HEK293 (cell line): Measurements from ENCODE around the gene RHOB.

Experiments used
- GFI1B ChIP-seq: fragments of 450-650 bp; formaldehyde crosslinking; IDR thresholded peaks from 2 replicates; pipeline ENCODE4 v1.5.1; 2016; ENCODE audit warnings: missing biosample characterization, missing genetic modification characterization
- GLIS1 ChIP-seq: fragments of 450-650 bp; formaldehyde crosslinking; IDR thresholded peaks from 2 replicates; pipeline ENCODE4 v1.5.1; 2016; ENCODE audit warnings: missing biosample characterization, missing genetic modification characterization
- GLIS2 ChIP-seq: fragments of 450-650 bp; formaldehyde crosslinking; IDR thresholded peaks from 2 replicates; pipeline ENCODE4 v1.5.1; 2016; ENCODE audit warnings: missing biosample characterization, missing genetic modification characterization
- HOXC10 ChIP-seq: sonication (generic); formaldehyde crosslinking; IDR thresholded peaks from 2 replicates; pipeline ENCODE4 v1.8.1; 2023; ENCODE audit warnings: mild to moderate bottlenecking, missing genetic modification reagents
- KLF1 ChIP-seq: fragments of 450-650 bp; formaldehyde crosslinking; IDR thresholded peaks from 2 replicates; pipeline ENCODE4 v1.5.1; 2016; ENCODE audit warnings: missing biosample characterization, missing genetic modification characterization
- KLF8 ChIP-seq: fragments of 450-650 bp; formaldehyde crosslinking; IDR thresholded peaks from 2 replicates; pipeline ENCODE4 v1.5.1; 2016; ENCODE audit warnings: missing biosample characterization, missing genetic modification characterization
- PRDM1 ChIP-seq: fragments of 450-650 bp; formaldehyde crosslinking; IDR thresholded peaks from 2 replicates; pipeline ENCODE4; 2016; ENCODE audit warnings: missing biosample characterization, missing genetic modification characterization
- ZBTB17 ChIP-seq: fragments of 450-650 bp; formaldehyde crosslinking; IDR thresholded peaks from 2 replicates; pipeline ENCODE4 v1.5.1; 2016; ENCODE audit warnings: missing biosample characterization, missing genetic modification characterization
- ZNF23 ChIP-seq: fragments of 450-650 bp; formaldehyde crosslinking; IDR thresholded peaks from 2 replicates; pipeline ENCODE4 v1.5.1; 2016; ENCODE audit warnings: missing biosample characterization, missing genetic modification characterization, borderline replicate concordance
- ZNF292 ChIP-seq: fragments of 450-650 bp; formaldehyde crosslinking; IDR thresholded peaks from 2 replicates; pipeline ENCODE4 v1.5.1; 2016; ENCODE audit warnings: low read depth, missing biosample characterization, missing genetic modification characterization, borderline replicate concordance
- ZNF501 ChIP-seq: fragments of 450-650 bp; formaldehyde crosslinking; IDR thresholded peaks from 2 replicates; pipeline ENCODE4 v1.5.1; 2016; ENCODE audit warnings: missing biosample characterization, missing genetic modification characterization
- ZNF510 ChIP-seq: fragments of 450-650 bp; formaldehyde crosslinking; IDR thresholded peaks from 2 replicates; pipeline ENCODE4 v1.5.1; 2018; ENCODE audit warnings: mild to moderate bottlenecking, missing genetic modification characterization, missing biosample characterization; ENCODE audit not compliant: insufficient replicate concordance
- ZNF521 ChIP-seq: fragments of 450-650 bp; formaldehyde crosslinking; IDR thresholded peaks from 2 replicates; pipeline ENCODE4 v1.5.1; 2017; ENCODE audit warnings: missing biosample characterization, mild to moderate bottlenecking, missing genetic modification characterization
- ZNF600 ChIP-seq: fragments of 450-650 bp; formaldehyde crosslinking; IDR thresholded peaks from 2 replicates; pipeline ENCODE4 v1.5.1; 2016; ENCODE audit warnings: missing biosample characterization, missing genetic modification characterization
- ZNF654 ChIP-seq: fragments of 450-650 bp; formaldehyde crosslinking; IDR thresholded peaks from 2 replicates; pipeline ENCODE4 v1.5.1; 2016; ENCODE audit warnings: low read depth, missing biosample characterization, missing genetic modification characterization
- ZNF76 ChIP-seq: fragments of 450-650 bp; formaldehyde crosslinking; IDR thresholded peaks from 2 replicates; pipeline ENCODE4; 2016; ENCODE audit warnings: low read depth, missing biosample characterization, missing genetic modification characterization, borderline replicate concordance
- ZNF785 ChIP-seq: fragments of 450-650 bp; formaldehyde crosslinking; IDR thresholded peaks from 2 replicates; pipeline ENCODE4 v1.5.1; 2016; ENCODE audit warnings: missing biosample characterization, missing genetic modification characterization
- ZNF843 ChIP-seq: fragments of 450-650 bp; formaldehyde crosslinking; IDR thresholded peaks from 2 replicates; pipeline ENCODE4 v1.5.1; 2016; ENCODE audit warnings: missing biosample characterization, missing genetic modification characterization
- TF ChIP-seq, protein P1 (sequence below): fragments of 450-650 bp; formaldehyde crosslinking; IDR thresholded peaks from 2 replicates; pipeline ENCODE4 v1.5.1; 2016; ENCODE audit warnings: missing biosample characterization, missing genetic modification characterization
- TF ChIP-seq, protein P2 (sequence below): fragments of 450-650 bp; formaldehyde crosslinking; IDR thresholded peaks from 2 replicates; pipeline ENCODE4 v1.5.1; 2016; ENCODE audit warnings: missing biosample characterization, missing genetic modification characterization
- TF ChIP-seq, protein P3 (sequence below): fragments of 450-650 bp; formaldehyde crosslinking; IDR thresholded peaks from 2 replicates; pipeline ENCODE4 v1.5.1; 2016; ENCODE audit warnings: missing biosample characterization, missing genetic modification characterization
- TF ChIP-seq, protein P4 (sequence below): fragments of 450-650 bp; formaldehyde crosslinking; IDR thresholded peaks from 2 replicates; pipeline ENCODE4; 2016; ENCODE audit warnings: missing biosample characterization, missing genetic modification characterization
- TF ChIP-seq, protein P5 (sequence below): fragments of 450-650 bp; formaldehyde crosslinking; IDR thresholded peaks from 2 replicates; pipeline ENCODE4 v1.5.1; 2016; ENCODE audit warnings: missing biosample characterization, missing genetic modification characterization
- TF ChIP-seq, protein P6 (sequence below): fragments of 450-650 bp; formaldehyde crosslinking; IDR thresholded peaks from 2 replicates; pipeline ENCODE4 v1.5.0; 2017; ENCODE audit warnings: missing biosample characterization, missing genetic modification characterization, borderline replicate concordance
- TF ChIP-seq, protein P7 (sequence below): fragments of 450-650 bp; formaldehyde crosslinking; IDR thresholded peaks from 2 replicates; pipeline ENCODE4 v1.5.1; 2016; ENCODE audit warnings: missing biosample characterization, missing genetic modification characterization, low read depth
- TF ChIP-seq, protein P8 (sequence below): fragments of 450-650 bp; formaldehyde crosslinking; IDR thresholded peaks from 2 replicates; pipeline ENCODE4 v1.5.1; 2017; ENCODE audit warnings: missing biosample characterization, missing genetic modification characterization

Gene RHOB

DNA sequence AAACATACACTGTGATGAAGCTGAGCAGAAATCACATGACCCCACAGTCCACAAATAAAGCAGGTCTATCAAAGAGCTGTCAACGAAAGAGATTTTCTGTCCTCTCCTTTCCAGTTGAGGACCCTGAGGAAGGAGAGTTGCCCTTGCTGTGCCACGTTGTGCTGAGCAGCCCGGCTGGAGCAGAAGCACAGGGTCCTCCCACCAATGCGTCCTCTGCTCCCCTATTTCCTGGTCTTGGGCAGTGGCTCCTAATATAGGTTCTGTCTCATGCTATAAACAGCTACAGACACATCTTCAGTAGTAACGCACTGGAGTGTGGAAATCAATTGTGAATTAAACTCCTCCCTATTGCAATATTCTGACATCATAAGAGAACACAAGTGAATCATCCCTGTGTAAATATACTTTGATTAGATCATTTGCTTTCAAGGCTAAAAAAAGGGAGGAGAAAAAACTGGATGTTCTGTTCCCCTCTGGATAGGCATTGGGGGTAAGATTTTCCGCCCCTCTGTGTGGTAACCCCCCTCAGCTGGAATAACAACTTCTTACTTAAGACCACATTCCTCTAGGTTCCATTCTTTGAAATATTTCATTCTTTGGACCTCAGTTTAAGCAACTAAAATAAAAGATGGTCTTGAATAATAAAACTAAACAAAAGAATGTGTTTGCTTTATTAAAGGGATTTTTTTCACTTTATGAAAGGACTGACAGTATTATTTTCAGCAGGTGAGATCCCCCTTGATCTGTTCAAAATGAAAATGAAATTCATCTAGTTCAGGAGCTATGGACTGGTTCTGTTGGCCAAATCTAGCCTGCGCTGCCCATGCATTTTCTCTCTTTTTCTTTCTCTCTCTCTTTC is 8.3 kb upstream of the RHOB start (continued):
- TF ChIP-seq ZNF600 (tag by site-specific recombination) (no peak), ZNF76 (tag by site-specific recombination) (no peak), KLF8 (tag by site-specific recombination) (peak; percentile 31; the same call in 1 of the 2 replicates), HOXC10 (CRISPR knock-in tag) (no peak), ZNF292 (tag by site-specific recombination) (no peak), GLIS1 (tag by site-specific recombination) (peak; percentile 66), GFI1B (tag by site-specific recombination) (no peak), ZNF23 (tag by site-specific recombination) (no peak), ZNF785 (no peak), ZNF843 (no peak), ZNF501 (tag by site-specific recombination) (no peak), KLF1 (tag by site-specific recombination) (no peak), ZNF521 (no peak), ZNF654 (tag by site-specific recombination) (no peak), ZNF510 (no peak), ZBTB17 (tag by site-specific recombination) (0 out of 2 replicates have a peak, but pooled peaks have one; percentile 41), PRDM1 (no peak), GLIS2 (peak; percentile 52; the same call in 1 of the 2 replicates)
- TF ChIP-seq, protein P1, sequence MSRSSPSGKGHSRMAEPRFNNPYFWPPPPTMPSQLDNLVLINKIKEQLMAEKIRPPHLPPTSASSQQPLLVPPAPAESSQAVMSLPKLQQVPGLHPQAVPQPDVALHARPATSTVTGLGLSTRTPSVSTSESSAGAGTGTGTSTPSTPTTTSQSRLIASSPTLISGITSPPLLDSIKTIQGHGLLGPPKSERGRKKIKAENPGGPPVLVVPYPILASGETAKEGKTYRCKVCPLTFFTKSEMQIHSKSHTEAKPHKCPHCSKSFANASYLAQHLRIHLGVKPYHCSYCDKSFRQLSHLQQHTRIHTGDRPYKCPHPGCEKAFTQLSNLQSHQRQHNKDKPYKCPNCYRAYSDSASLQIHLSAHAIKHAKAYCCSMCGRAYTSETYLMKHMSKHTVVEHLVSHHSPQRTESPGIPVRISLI (tag by site-specific recombination): peak; percentile 89
- TF ChIP-seq, protein P2, sequence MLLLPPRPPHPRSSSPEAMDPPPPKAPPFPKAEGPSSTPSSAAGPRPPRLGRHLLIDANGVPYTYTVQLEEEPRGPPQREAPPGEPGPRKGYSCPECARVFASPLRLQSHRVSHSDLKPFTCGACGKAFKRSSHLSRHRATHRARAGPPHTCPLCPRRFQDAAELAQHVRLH (tag by site-specific recombination): no peak
- TF ChIP-seq, protein P3, sequence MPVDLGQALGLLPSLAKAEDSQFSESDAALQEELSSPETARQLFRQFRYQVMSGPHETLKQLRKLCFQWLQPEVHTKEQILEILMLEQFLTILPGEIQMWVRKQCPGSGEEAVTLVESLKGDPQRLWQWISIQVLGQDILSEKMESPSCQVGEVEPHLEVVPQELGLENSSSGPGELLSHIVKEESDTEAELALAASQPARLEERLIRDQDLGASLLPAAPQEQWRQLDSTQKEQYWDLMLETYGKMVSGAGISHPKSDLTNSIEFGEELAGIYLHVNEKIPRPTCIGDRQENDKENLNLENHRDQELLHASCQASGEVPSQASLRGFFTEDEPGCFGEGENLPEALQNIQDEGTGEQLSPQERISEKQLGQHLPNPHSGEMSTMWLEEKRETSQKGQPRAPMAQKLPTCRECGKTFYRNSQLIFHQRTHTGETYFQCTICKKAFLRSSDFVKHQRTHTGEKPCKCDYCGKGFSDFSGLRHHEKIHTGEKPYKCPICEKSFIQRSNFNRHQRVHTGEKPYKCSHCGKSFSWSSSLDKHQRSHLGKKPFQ (tag by site-specific recombination): no peak
- TF ChIP-seq, protein P4, sequence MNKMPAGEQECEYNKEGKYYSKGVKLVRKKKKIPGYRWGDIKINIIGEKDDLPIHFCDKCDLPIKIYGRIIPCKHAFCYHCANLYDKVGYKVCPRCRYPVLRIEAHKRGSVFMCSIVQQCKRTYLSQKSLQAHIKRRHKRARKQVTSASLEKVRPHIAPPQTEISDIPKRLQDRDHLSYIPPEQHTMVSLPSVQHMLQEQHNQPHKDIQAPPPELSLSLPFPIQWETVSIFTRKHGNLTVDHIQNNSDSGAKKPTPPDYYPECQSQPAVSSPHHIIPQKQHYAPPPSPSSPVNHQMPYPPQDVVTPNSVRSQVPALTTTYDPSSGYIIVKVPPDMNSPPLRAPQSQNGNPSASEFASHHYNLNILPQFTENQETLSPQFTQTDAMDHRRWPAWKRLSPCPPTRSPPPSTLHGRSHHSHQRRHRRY: no peak
- TF ChIP-seq, protein P5, sequence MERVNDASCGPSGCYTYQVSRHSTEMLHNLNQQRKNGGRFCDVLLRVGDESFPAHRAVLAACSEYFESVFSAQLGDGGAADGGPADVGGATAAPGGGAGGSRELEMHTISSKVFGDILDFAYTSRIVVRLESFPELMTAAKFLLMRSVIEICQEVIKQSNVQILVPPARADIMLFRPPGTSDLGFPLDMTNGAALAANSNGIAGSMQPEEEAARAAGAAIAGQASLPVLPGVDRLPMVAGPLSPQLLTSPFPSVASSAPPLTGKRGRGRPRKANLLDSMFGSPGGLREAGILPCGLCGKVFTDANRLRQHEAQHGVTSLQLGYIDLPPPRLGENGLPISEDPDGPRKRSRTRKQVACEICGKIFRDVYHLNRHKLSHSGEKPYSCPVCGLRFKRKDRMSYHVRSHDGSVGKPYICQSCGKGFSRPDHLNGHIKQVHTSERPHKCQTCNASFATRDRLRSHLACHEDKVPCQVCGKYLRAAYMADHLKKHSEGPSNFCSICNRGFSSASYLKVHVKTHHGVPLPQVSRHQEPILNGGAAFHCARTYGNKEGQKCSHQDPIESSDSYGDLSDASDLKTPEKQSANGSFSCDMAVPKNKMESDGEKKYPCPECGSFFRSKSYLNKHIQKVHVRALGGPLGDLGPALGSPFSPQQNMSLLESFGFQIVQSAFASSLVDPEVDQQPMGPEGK (tag by site-specific recombination): no peak; the same call in 1 of the 2 replicates
- TF ChIP-seq, protein P6, sequence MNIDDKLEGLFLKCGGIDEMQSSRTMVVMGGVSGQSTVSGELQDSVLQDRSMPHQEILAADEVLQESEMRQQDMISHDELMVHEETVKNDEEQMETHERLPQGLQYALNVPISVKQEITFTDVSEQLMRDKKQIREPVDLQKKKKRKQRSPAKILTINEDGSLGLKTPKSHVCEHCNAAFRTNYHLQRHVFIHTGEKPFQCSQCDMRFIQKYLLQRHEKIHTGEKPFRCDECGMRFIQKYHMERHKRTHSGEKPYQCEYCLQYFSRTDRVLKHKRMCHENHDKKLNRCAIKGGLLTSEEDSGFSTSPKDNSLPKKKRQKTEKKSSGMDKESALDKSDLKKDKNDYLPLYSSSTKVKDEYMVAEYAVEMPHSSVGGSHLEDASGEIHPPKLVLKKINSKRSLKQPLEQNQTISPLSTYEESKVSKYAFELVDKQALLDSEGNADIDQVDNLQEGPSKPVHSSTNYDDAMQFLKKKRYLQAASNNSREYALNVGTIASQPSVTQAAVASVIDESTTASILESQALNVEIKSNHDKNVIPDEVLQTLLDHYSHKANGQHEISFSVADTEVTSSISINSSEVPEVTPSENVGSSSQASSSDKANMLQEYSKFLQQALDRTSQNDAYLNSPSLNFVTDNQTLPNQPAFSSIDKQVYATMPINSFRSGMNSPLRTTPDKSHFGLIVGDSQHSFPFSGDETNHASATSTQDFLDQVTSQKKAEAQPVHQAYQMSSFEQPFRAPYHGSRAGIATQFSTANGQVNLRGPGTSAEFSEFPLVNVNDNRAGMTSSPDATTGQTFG (tag by site-specific recombination): no peak
- TF ChIP-seq, protein P7, sequence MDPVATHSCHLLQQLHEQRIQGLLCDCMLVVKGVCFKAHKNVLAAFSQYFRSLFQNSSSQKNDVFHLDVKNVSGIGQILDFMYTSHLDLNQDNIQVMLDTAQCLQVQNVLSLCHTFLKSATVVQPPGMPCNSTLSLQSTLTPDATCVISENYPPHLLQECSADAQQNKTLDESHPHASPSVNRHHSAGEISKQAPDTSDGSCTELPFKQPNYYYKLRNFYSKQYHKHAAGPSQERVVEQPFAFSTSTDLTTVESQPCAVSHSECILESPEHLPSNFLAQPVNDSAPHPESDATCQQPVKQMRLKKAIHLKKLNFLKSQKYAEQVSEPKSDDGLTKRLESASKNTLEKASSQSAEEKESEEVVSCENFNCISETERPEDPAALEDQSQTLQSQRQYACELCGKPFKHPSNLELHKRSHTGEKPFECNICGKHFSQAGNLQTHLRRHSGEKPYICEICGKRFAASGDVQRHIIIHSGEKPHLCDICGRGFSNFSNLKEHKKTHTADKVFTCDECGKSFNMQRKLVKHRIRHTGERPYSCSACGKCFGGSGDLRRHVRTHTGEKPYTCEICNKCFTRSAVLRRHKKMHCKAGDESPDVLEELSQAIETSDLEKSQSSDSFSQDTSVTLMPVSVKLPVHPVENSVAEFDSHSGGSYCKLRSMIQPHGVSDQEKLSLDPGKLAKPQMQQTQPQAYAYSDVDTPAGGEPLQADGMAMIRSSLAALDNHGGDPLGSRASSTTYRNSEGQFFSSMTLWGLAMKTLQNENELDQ (tag by site-specific recombination): no peak
- TF ChIP-seq, protein P8, sequence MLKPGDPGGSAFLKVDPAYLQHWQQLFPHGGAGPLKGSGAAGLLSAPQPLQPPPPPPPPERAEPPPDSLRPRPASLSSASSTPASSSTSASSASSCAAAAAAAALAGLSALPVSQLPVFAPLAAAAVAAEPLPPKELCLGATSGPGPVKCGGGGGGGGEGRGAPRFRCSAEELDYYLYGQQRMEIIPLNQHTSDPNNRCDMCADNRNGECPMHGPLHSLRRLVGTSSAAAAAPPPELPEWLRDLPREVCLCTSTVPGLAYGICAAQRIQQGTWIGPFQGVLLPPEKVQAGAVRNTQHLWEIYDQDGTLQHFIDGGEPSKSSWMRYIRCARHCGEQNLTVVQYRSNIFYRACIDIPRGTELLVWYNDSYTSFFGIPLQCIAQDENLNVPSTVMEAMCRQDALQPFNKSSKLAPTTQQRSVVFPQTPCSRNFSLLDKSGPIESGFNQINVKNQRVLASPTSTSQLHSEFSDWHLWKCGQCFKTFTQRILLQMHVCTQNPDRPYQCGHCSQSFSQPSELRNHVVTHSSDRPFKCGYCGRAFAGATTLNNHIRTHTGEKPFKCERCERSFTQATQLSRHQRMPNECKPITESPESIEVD (tag by site-specific recombination): peak; percentile 72; the same call in 1 of the 2 replicates
